K562 (cell line): ENCODE results near the gene NTN1. TPM values are rescaled to one million over a fixed set of nuclear protein-coding genes. Genes with fewer than 3 reads are reported as not detected.
A peak's percentile ranks its signal among the peaks of the same experiment; 100 is the strongest.

Source experiments
- ATAC-seq: fragments of 200-7000 bp; cut with Tn5 transposase; 3 replicates; pipeline ENCODE4 v1.9.1; 2020; ENCODE audit warnings: moderate library complexity
- BruUV-seq: library from RNA; stranded (reverse); fragments of 400-500 nt; replicated peaks from 2 replicates; lab custom pipeline; 2021; lab: Mats Ljungman, UMichigan
- CTCF ChIA-PET: fragments of 300-600 bp; formaldehyde crosslinking; extraction: SDS; loops from one replicate; lab custom pipeline; 2021; ENCODE audit warnings: low intra/inter-chr PET ratio; lab: Yijun Ruan, JAX
- POLR2A ChIA-PET: fragments of 300-600, 350-650 bp; sonication (Branson Sonifier 250); formaldehyde crosslinking; extraction: SDS; loops from one replicate; lab custom pipeline; 2021; ENCODE audit warnings: antibody characterized with exemption, inconsistent platforms; lab: Yijun Ruan, JAX
- DNase-seq, 4 experiments: peaks; one replicate each; pipeline versions ENCODE4 v3.0.0 to v3.0.0-alpha.2; 2011 to 2018; ENCODE audit warnings: low spot score in 3 of 4, mixed read lengths in 3 of 4; ENCODE audit errors: extremely low read depth in 1 of 4
- FAIRE-seq: peaks from 2 replicates; lab custom pipeline; 2011; peaks lifted over from hg19 to GRCh38; lab: Jason Lieb, UNC
- H2AFZ ChIP-seq: 2 replicates; pipeline ENCODE4 v1.6.0; 2011; ENCODE audit warnings: low read depth, low read length, control low read depth, inconsistent platforms
- H3K27ac ChIP-seq: fragments of 200-600 bp; 3 replicates; pipeline ENCODE4 v1.8.0; 2011; ENCODE audit warnings: low read depth, mild to moderate bottlenecking, control low read depth, inconsistent platforms, low read length, moderate library complexity, mixed read lengths; ENCODE audit errors: extremely low read depth
- H3K27me3 ChIP-seq, 2 experiments: fragments of 300-600 bp in 1 of 2; 2 replicates in 1 of 2; 3 replicates in 1 of 2; pipeline versions ENCODE4 v1.6.0 to v1.8.0; 2011; ENCODE audit warnings: inconsistent platforms in 2 of 2, low read length in 2 of 2, mild to moderate bottlenecking in 1 of 2, mixed read lengths in 1 of 2, moderate library complexity in 1 of 2; ENCODE audit not compliant: control insufficient read depth in 2 of 2, insufficient read depth in 2 of 2
- H3K36me3 ChIP-seq: fragments of 300-600 bp; 3 replicates; pipeline ENCODE4 v1.8.0; 2011; ENCODE audit warnings: mild to moderate bottlenecking, low read length, inconsistent platforms; ENCODE audit not compliant: control insufficient read depth, insufficient read depth
- H3K4me1 ChIP-seq, 2 experiments: fragments of 200-600 bp in 1 of 2; replicated peaks in 1 of 2; 2 replicates in 1 of 2; 3 replicates in 1 of 2; pipeline versions ENCODE4 v1.5.1 to v1.8.0; 2011; ENCODE audit warnings: inconsistent platforms in 2 of 2, low read length in 2 of 2, mild to moderate bottlenecking in 1 of 2, mixed read lengths in 1 of 2, moderate library complexity in 1 of 2; ENCODE audit not compliant: control insufficient read depth in 2 of 2, insufficient read depth in 2 of 2
- H3K4me2 ChIP-seq: 2 replicates; pipeline ENCODE4 v1.6.1; 2011; ENCODE audit warnings: low read length, control low read depth, inconsistent platforms, mixed read lengths; ENCODE audit not compliant: insufficient read depth
- H3K4me3 ChIP-seq: fragments of 200-600 bp; sonication (generic), shearing (Covaris generic); 2 replicates; pipeline ENCODE4 v1.5.1; 2016; ENCODE audit warnings: control low read depth, inconsistent platforms
- H3K79me2 ChIP-seq: fragments of 200-600 bp; 3 replicates; pipeline ENCODE4 v1.8.0; 2011; ENCODE audit warnings: low read length, inconsistent platforms; ENCODE audit not compliant: control insufficient read depth, insufficient read depth
- H3K9ac ChIP-seq, 2 experiments: 2 replicates each; pipeline versions ENCODE4 v1.6.0 to v1.6.1; 2011; ENCODE audit warnings: low read depth in 2 of 2, low read length in 2 of 2, control low read depth in 1 of 2, inconsistent platforms in 1 of 2, mild to moderate bottlenecking in 1 of 2, mixed read lengths in 1 of 2; ENCODE audit not compliant: insufficient read depth in 1 of 2
- H3K9me1 ChIP-seq: one replicate; pipeline ENCODE4 v1.6.0; 2011; ENCODE audit warnings: inconsistent platforms, mild to moderate bottlenecking, low read length, moderate library complexity; ENCODE audit not compliant: control insufficient read depth, insufficient read depth
- H3K9me3 ChIP-seq: replicated peaks from 2 replicates; pipeline ENCODE4 v1.5.1; 2011; ENCODE audit warnings: low read depth, low read length, inconsistent platforms; ENCODE audit not compliant: control insufficient read depth, insufficient read depth
- H4K20me1 ChIP-seq: replicated peaks from 2 replicates; pipeline ENCODE4 v1.6.1; 2011; ENCODE audit warnings: low read length, inconsistent platforms, mixed read lengths; ENCODE audit not compliant: control insufficient read depth, insufficient read depth
- NEUROD1 ChIP-seq: fragments of 150-350 bp; IDR thresholded peaks from 2 replicates; pipeline ENCODE4 v1.6.1; 2014; ENCODE audit warnings: borderline replicate concordance, low read length, low read depth; ENCODE audit not compliant: partially characterized antibody
- NR2C2 ChIP-seq, 2 experiments: fragments of 200-800 bp in 1 of 2; sonication (Bioruptor generic) in 1 of 2; sonication (generic) in 1 of 2; formaldehyde crosslinking in 1 of 2; IDR thresholded peaks; 2 replicates each; pipeline versions ENCODE4 v1.6.1 to v1.8.0; 2016 to 2022; ENCODE audit warnings: mild to moderate bottlenecking in 1 of 2, missing compliant biosample characterization in 1 of 2, missing genetic modification characterization in 1 of 2, missing genetic modification reagents in 1 of 2
- POLR2AphosphoS2 ChIP-seq: IDR thresholded peaks from 2 replicates; pipeline ENCODE4 v1.6.1; 2012; ENCODE audit warnings: low read length, improper control_type of control experiment
- SOX6 ChIP-seq: fragments of 450-650 bp; IDR thresholded peaks from 2 replicates; pipeline ENCODE4 v1.6.1; 2014; ENCODE audit warnings: mild to moderate bottlenecking
- SRSF9 ChIP-seq: fragments of 200-400 bp; formaldehyde crosslinking; IDR thresholded peaks from 2 replicates; pipeline ENCODE4 v1.6.1; 2017; ENCODE audit warnings: low read depth, low read length, borderline replicate concordance
- TFAM ChIP-seq: fragments of 250-450 bp; sonication (Bioruptor Pico); conservative IDR thresholded peaks from 2 replicates; pipeline ENCODE4 v1.5.0; 2021; ENCODE audit warnings: mild to moderate bottlenecking, moderate library complexity
- ZFP1 ChIP-seq: fragments of 450-650 bp; formaldehyde crosslinking; IDR thresholded peaks from 2 replicates; pipeline ENCODE4 v1.4.0; 2020; ENCODE audit warnings: mild to moderate bottlenecking, mixed read lengths
- ZNF830 ChIP-seq: fragments of 250-450 bp; sonication (Bioruptor Pico); IDR thresholded peaks from 2 replicates; pipeline ENCODE4 v1.5.0; 2021; ENCODE audit warnings: mild to moderate bottlenecking
- WGBS: fragments of 100-300 bp; shearing (Covaris generic); methylation state at CpG from one replicate; pipeline ENCODE4 v1.1.6; 2016; ENCODE audit warnings: low coverage, mixed read lengths; ENCODE audit not compliant: insufficient coverage; ENCODE audit errors: missing lambda C conversion rate; 5-methylcytosine and 5-hydroxymethylcytosine counted together
- in situ Hi-C: fragments of 300-500 bp; cut with MboI; formaldehyde crosslinking; loops from 4 replicates; pipeline ENCODE4 v1.15.0; 2018; ENCODE audit warnings: inconsistent platforms, mixed read lengths
- intact Hi-C: fragments of 100-400 bp; cut with micrococcal nuclease; formaldehyde crosslinking; loops from 2 replicates; pipeline ENCODE4 v1.14.2; 2022
- polyA plus RNA-seq, 8 experiments: library from polyadenylated mRNA; depleted of rRNA in 4 of 8; stranded (reverse) in 5 of 8; unstranded in 3 of 8; fragments of >200 nt; fragmentation: Nextera tagmentation in 2 of 8; fragmentation: Illumina TruSeq in 1 of 8; extraction: Ambion mirVana in 2 of 8; extraction: Trizol in 1 of 8; gene quantifications; 2 replicates each; pipeline versions ENCODE4 v1.2.1 to v1.2.3, GENCODE V29; 2011 to 2014; ENCODE audit warnings: inconsistent platforms in 1 of 8, missing spikeins in 1 of 8
- total RNA-seq, 7 experiments: library from RNA; depleted of rRNA in 6 of 7; stranded (reverse); fragments of >200 nt in 6 of 7; fragmentation: Illumina TruSeq in 2 of 7; extraction: Trizol in 2 of 7; gene quantifications; 2 replicates each; pipeline versions ENCODE4 v1.2.1 to v1.2.3, GENCODE V29; 2011 to 2021; ENCODE audit warnings: low replicate concordance in 1 of 7
- TF ChIP-seq, protein P1 (sequence below): fragments of 250-450 bp; sonication (Bioruptor Pico); IDR thresholded peaks from 2 replicates; pipeline ENCODE4 v1.8.0; 2022; ENCODE audit warnings: moderate library complexity, mild to moderate bottlenecking, inconsistent platforms
- TF ChIP-seq, protein P2 (sequence below): sonication (generic); formaldehyde crosslinking; IDR thresholded peaks from 2 replicates; pipeline ENCODE4 v1.9.0; 2022; ENCODE audit warnings: mild to moderate bottlenecking, missing genetic modification reagents

Gene NTN1
- total and polyA plus RNA-seq, 9 of the 15 experiments (the other 6 are each of a cell fraction or from before 2014, with no cell fraction given) = 0.02 TPM; not detected in 8

DNA sequence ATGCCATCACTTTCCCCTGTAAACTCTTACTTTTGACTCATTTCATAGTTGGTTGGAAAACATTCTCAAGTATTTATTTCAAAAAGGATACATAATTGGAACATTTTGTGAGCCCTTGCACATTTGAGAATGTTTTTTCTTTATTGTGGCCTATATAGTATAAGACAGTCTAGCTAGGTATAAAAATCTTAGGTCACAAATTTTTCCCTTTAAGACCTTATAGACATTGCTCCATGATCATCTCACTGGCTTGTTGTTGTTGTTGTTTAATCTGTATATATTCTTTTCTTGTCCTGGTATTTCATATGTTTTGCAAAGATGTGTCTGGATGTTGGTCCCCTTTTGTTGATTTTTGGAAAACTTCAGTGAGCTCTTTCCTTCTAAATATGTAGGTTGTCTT lies 194.2 kb downstream of the NTN1 start:
- BruUV-seq = no TSS peak
- no peaks in the 10 kb centered on the region for H4K20me1 ChIP-seq
- TF ChIP-seq, protein P1, sequence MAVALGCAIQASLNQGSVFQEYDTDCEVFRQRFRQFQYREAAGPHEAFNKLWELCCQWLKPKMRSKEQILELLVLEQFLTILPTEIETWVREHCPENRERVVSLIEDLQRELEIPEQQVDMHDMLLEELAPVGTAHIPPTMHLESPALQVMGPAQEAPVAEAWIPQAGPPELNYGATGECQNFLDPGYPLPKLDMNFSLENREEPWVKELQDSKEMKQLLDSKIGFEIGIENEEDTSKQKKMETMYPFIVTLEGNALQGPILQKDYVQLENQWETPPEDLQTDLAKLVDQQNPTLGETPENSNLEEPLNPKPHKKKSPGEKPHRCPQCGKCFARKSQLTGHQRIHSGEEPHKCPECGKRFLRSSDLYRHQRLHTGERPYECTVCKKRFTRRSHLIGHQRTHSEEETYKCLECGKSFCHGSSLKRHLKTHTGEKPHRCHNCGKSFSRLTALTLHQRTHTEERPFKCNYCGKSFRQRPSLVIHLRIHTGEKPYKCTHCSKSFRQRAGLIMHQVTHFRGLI (CRISPR knock-in tag) = no peak
- TF ChIP-seq ZFP1 (CRISPR knock-in tag) = peak; percentile 83
- no peak overlapping the region for H3K9ac ChIP-seq
- no peak overlapping the region for H3K27ac ChIP-seq
- intact Hi-C loops (no loop called here), in situ Hi-C loops (no loop called here)
- ChIA-PET CTCF (no interaction called here), POLR2A (no interaction called here)
- no peak overlapping the region for H3K4me3 ChIP-seq
- H3K36me3 ChIP-seq = no peaks in the 10 kb centered on the region
- FAIRE-seq (no peak), ATAC-seq (no peak), DNase-seq (no peak)
- H3K4me2 ChIP-seq = no peak overlapping the region
- no peaks in the 10 kb centered on the region for H3K9me3 ChIP-seq
- no peaks in the 10 kb centered on the region for H3K79me2 ChIP-seq
- H3K27me3 ChIP-seq = peaks cover 0 to 4% of the 10 kb centered on the region in 2 experiments; a peak in 1 of 5 replicates
- H3K9me1 ChIP-seq = no peaks in the 10 kb centered on the region
- no peak overlapping the region for H2AFZ ChIP-seq
- no peaks in the 10 kb centered on the region for H3K4me1 ChIP-seq

GRCh38 chr17:9217151-9218056 lies 196.1 kb downstream of the NTN1 start:
- CTCF ChIA-PET = no interaction called here

More at GRCh38 chr17:9217151-9218056, 196.1 kb downstream of the NTN1 start:
- no peak for FAIRE-seq
- no peak for TF ChIP-seq SOX6
- TF ChIP-seq POLR2AphosphoS2 = no peak
- TF ChIP-seq TFAM = no peak
- no peak for TF ChIP-seq NEUROD1
- no peak for TF ChIP-seq NR2C2 (CRISPR knock-in tag; IDR thresholded peaks at IDR 0.05)
- TF ChIP-seq NR2C2 (tag; IDR thresholded peaks at IDR 0.05) = no peak
- no peak for TF ChIP-seq ZNF830 (CRISPR knock-in tag)
- TF ChIP-seq SRSF9 = no peak
- TF ChIP-seq, protein P2, sequence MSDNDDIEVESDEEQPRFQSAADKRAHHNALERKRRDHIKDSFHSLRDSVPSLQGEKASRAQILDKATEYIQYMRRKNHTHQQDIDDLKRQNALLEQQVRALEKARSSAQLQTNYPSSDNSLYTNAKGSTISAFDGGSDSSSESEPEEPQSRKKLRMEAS (CRISPR knock-in tag) = no peak
- Histone ChIP-seq H4K20me1 (no peaks in the 10 kb centered on the region), H3K79me2 (no peaks in the 10 kb centered on the region), H3K27me3 (peaks cover 0 to 4% of the 10 kb centered on the region in 2 experiments; a peak in 1 of 5 replicates), H3K36me3 (no peaks in the 10 kb centered on the region), H3K4me1 (no peaks in the 10 kb centered on the region), H3K4me3 (no peak overlapping the region), H3K27ac (no peak overlapping the region), H3K4me2 (no peak overlapping the region), H3K9me3 (no peaks in the 10 kb centered on the region), H2AFZ (no peak overlapping the region), H3K9ac (no peak overlapping the region), H3K9me1 (no peaks in the 10 kb centered on the region)
- DNase-seq = no peak
- in situ Hi-C loops (no loop called here), intact Hi-C loops (no loop called here)
- no peak for ATAC-seq
- POLR2A ChIA-PET = no interaction called here
- WGBS = 0% methylated on average over 4 of the region's 5 CpGs
- BruUV-seq = no TSS peak
